H9 (cell line): ENCODE measurements around the gene MRGPRF. TPM values are rescaled to one million over a fixed set of nuclear protein-coding genes. Genes with fewer than 3 reads are reported as not detected.

Experiments
- DNase-seq: peaks from one replicate; pipeline ENCODE4 v3.0.0-alpha.2; 2017
- H2AFZ ChIP-seq: one replicate; pipeline ENCODE4 v1.6.1; 2013; ENCODE audit warnings: mild to moderate bottlenecking, low read length, control low read depth, moderate library complexity
- H2AK5ac ChIP-seq: 2 replicates; pipeline ENCODE4 v1.6.1; 2013; ENCODE audit warnings: low read length, control low read depth, mixed read lengths; ENCODE audit not compliant: insufficient read length
- H2BK120ac ChIP-seq: one replicate; pipeline ENCODE4 v1.6.1; 2013; ENCODE audit warnings: low read depth, mild to moderate bottlenecking, low read length, control low read depth, inconsistent platforms; ENCODE audit not compliant: poor library complexity, severe bottlenecking
- H2BK12ac ChIP-seq: 2 replicates; pipeline ENCODE4 v1.6.1; 2013; ENCODE audit warnings: low read length, control low read depth, mixed read lengths, low read depth; ENCODE audit not compliant: insufficient read length
- H2BK15ac ChIP-seq: 2 replicates; pipeline ENCODE4 v1.6.1; 2013; ENCODE audit warnings: low read depth, low read length, control low read depth
- H2BK20ac ChIP-seq: one replicate; pipeline ENCODE4 v1.6.1; 2013; ENCODE audit warnings: low read depth, mild to moderate bottlenecking, low read length, control low read depth, inconsistent platforms; ENCODE audit not compliant: poor library complexity, severe bottlenecking
- H2BK5ac ChIP-seq: 2 replicates; pipeline ENCODE4 v1.6.1; 2013; ENCODE audit warnings: low read length, control low read depth, mixed read lengths; ENCODE audit not compliant: insufficient read length
- H3K14ac ChIP-seq: 2 replicates; pipeline ENCODE4 v1.6.1; 2013; ENCODE audit warnings: low read length, control low read depth; ENCODE audit not compliant: insufficient read depth
- H3K18ac ChIP-seq: 2 replicates; pipeline ENCODE4 v1.6.1; 2013; ENCODE audit warnings: low read depth, mild to moderate bottlenecking, mixed read lengths, low read length, control low read depth; ENCODE audit not compliant: insufficient read length
- H3K23ac ChIP-seq: 2 replicates; pipeline ENCODE4 v1.6.1; 2013; ENCODE audit warnings: low read length, control low read depth, mixed read lengths, low read depth; ENCODE audit not compliant: insufficient read length
- H3K23me2 ChIP-seq: 2 replicates; pipeline ENCODE4 v1.6.1; 2013; ENCODE audit warnings: low read depth, mild to moderate bottlenecking, mixed read lengths, low read length, control low read depth; ENCODE audit not compliant: insufficient read length, poor library complexity, severe bottlenecking
- H3K27ac ChIP-seq: 2 replicates; pipeline ENCODE4 v1.5.1; 2013; ENCODE audit warnings: low read length, control low read depth, mixed read lengths, low read depth; ENCODE audit not compliant: insufficient read length
- H3K27me3 ChIP-seq: 2 replicates; pipeline ENCODE4 v1.6.1; 2013; ENCODE audit warnings: low read length, control low read depth, inconsistent platforms; ENCODE audit not compliant: insufficient read depth
- H3K4ac ChIP-seq: 2 replicates; pipeline ENCODE4 v1.6.1; 2013; ENCODE audit warnings: low read depth, mild to moderate bottlenecking, control low read depth, inconsistent platforms, low read length, moderate library complexity
- H3K4me1 ChIP-seq: 2 replicates; pipeline ENCODE4 v1.6.1; 2013; ENCODE audit warnings: low read length, control low read depth, inconsistent platforms; ENCODE audit not compliant: insufficient read depth
- H3K4me2 ChIP-seq: 2 replicates; pipeline ENCODE4 v1.6.1; 2013; ENCODE audit warnings: low read length, control low read depth, mixed read lengths; ENCODE audit not compliant: insufficient read length, insufficient read depth
- H3K56ac ChIP-seq: 2 replicates; pipeline ENCODE4 v1.6.1; 2013; ENCODE audit warnings: low read depth, mild to moderate bottlenecking, mixed read lengths, low read length, control low read depth; ENCODE audit not compliant: insufficient read length
- H3K79me1 ChIP-seq: 2 replicates; pipeline ENCODE4 v1.6.1; 2013; ENCODE audit warnings: low read depth, mild to moderate bottlenecking, moderate library complexity, low read length, control low read depth, inconsistent platforms; ENCODE audit not compliant: insufficient read depth, poor library complexity, severe bottlenecking
- H3K79me2 ChIP-seq: 2 replicates; pipeline ENCODE4 v1.6.1; 2013; ENCODE audit warnings: low read length, control low read depth, inconsistent platforms; ENCODE audit not compliant: insufficient read depth
- H3K9ac ChIP-seq: 2 replicates; pipeline ENCODE4 v1.6.1; 2013; ENCODE audit warnings: low read length, control low read depth, mixed read lengths; ENCODE audit not compliant: insufficient read length; ENCODE audit errors: extremely low read depth
- H3K9me3 ChIP-seq: one replicate; pipeline ENCODE4 v1.6.1; 2013; ENCODE audit warnings: low read depth, low read length, inconsistent platforms; ENCODE audit not compliant: control insufficient read depth
- H3T11ph ChIP-seq: one replicate; pipeline ENCODE4 v1.6.1; 2013; ENCODE audit warnings: mild to moderate bottlenecking, low read length, control low read depth, inconsistent platforms
- H4K20me1 ChIP-seq: one replicate; pipeline ENCODE4 v1.6.1; 2013; ENCODE audit not compliant: control insufficient read depth, insufficient read length, insufficient read depth
- H4K5ac ChIP-seq: 2 replicates; pipeline ENCODE4 v1.6.1; 2013; ENCODE audit warnings: low read depth, mild to moderate bottlenecking, mixed read lengths, low read length, control low read depth; ENCODE audit not compliant: insufficient read length
- H4K8ac ChIP-seq: replicated peaks from 2 replicates; pipeline ENCODE4 v1.6.1; 2013; ENCODE audit warnings: low read length, control low read depth, mixed read lengths, low read depth; ENCODE audit not compliant: insufficient read length
- H4K91ac ChIP-seq: 2 replicates; pipeline ENCODE4 v1.6.1; 2013; ENCODE audit warnings: low read depth, mild to moderate bottlenecking, moderate library complexity, mixed read lengths, low read length, control low read depth; ENCODE audit not compliant: insufficient read length
- H3K27ac Mint-ChIP-seq, 3 experiments: 2 replicates in 2 of 3; 3 replicates in 1 of 3; pipeline ENCODE4 v1.8.0; 2020 to 2021; ENCODE audit warnings: mixed read lengths in 3 of 3, mild to moderate bottlenecking in 1 of 3, moderate library complexity in 1 of 3
- H3K27me3 Mint-ChIP-seq: 2 replicates; pipeline ENCODE4 v1.8.0; 2021; ENCODE audit warnings: low read depth, mild to moderate bottlenecking, moderate library complexity, mixed read lengths
- H3K36me3 Mint-ChIP-seq, 3 experiments: 2 replicates in 2 of 3; 3 replicates in 1 of 3; pipeline ENCODE4 v1.8.0; 2020 to 2021; ENCODE audit warnings: low read depth in 3 of 3, mixed read lengths in 3 of 3; ENCODE audit not compliant: insufficient read depth in 1 of 3
- H3K4me1 Mint-ChIP-seq, 2 experiments: 2 replicates each; pipeline ENCODE4 v1.8.0; 2020; ENCODE audit warnings: mixed read lengths in 2 of 2
- H3K4me3 Mint-ChIP-seq, 2 experiments: 2 replicates in 1 of 2; 3 replicates in 1 of 2; pipeline ENCODE4 v1.8.0; 2020 to 2021; ENCODE audit warnings: mild to moderate bottlenecking in 2 of 2, mixed read lengths in 2 of 2, moderate library complexity in 1 of 2
- H3K9me3 Mint-ChIP-seq, 2 experiments: 2 replicates in 1 of 2; 3 replicates in 1 of 2; pipeline ENCODE4 v1.8.0; 2020; ENCODE audit warnings: mild to moderate bottlenecking in 2 of 2, mixed read lengths in 2 of 2, moderate library complexity in 1 of 2
- WGBS: extraction: QIAGEN DNeasy Blood & Tissue Kit; methylation state at CpG from one replicate; pipeline ENCODE4 v1.1.7; 2013; ENCODE audit warnings: missing lambda C conversion rate, low lambda C conversion rate, mixed read lengths; ENCODE audit not compliant: insufficient read length; ENCODE audit errors: extremely low coverage; 5-methylcytosine and 5-hydroxymethylcytosine counted together
- total RNA-seq: library from RNA; stranded (reverse); gene quantifications from 2 replicates; pipeline ENCODE4 v1.2.1, GENCODE V29; 2021
- TF ChIP-seq, protein P1 (sequence below): fragments of 200-600 bp; sonication (generic); conservative IDR thresholded peaks from 3 replicates; pipeline ENCODE4 v1.8.0; 2021; ENCODE audit warnings: antibody characterized with exemption, mild to moderate bottlenecking

The MRGPRF gene
- total RNA-seq, 1 experiment from 2014 or later: 4.0 TPM

- Histone ChIP-seq H2BK20ac (no peak overlapping the region), H2AK5ac (no peak overlapping the region), H3K79me2 (no peaks in the 10 kb centered on the region), H2BK120ac (no peak overlapping the region), H3K9me3 (no peaks in the 10 kb centered on the region), H4K91ac (no peak overlapping the region), H3K79me1 (no peaks in the 10 kb centered on the region), H3K9ac (no peak overlapping the region), H2BK5ac (no peak overlapping the region), H2AFZ (no peak overlapping the region), H2BK12ac (no peak overlapping the region), H4K8ac (no peak overlapping the region), H3K4me2 (no peak overlapping the region), H2BK15ac (no peak overlapping the region), H3K56ac (no peak overlapping the region), H3K27ac (no peak overlapping the region), H4K5ac (no peak overlapping the region), H3K27me3 (no peaks in the 10 kb centered on the region), H3K14ac (no peak overlapping the region), H4K20me1 (no peaks in the 10 kb centered on the region), H3K4me1 (no peaks in the 10 kb centered on the region; the same call in 1 of the 2 replicates), H3T11ph (no peak overlapping the region), H3K23me2 (no peaks in the 10 kb centered on the region), H3K18ac (no peak overlapping the region), H3K23ac (no peak overlapping the region), H3K4ac (no peak overlapping the region)
- no CpG with 5 or more reads among the region's 6 CpGs for WGBS
- Mint-ChIP-seq H3K4me1 (peaks cover 28 to 31% of the 10 kb centered on the region in 2 experiments), H3K36me3 (no peaks in the 10 kb centered on the region), H3K9me3 (no peaks in the 10 kb centered on the region), H3K27me3 (no peaks in the 10 kb centered on the region), H3K27ac (no peak overlapping the region), H3K4me3 (no peak overlapping the region)
- TF ChIP-seq, protein P1, sequence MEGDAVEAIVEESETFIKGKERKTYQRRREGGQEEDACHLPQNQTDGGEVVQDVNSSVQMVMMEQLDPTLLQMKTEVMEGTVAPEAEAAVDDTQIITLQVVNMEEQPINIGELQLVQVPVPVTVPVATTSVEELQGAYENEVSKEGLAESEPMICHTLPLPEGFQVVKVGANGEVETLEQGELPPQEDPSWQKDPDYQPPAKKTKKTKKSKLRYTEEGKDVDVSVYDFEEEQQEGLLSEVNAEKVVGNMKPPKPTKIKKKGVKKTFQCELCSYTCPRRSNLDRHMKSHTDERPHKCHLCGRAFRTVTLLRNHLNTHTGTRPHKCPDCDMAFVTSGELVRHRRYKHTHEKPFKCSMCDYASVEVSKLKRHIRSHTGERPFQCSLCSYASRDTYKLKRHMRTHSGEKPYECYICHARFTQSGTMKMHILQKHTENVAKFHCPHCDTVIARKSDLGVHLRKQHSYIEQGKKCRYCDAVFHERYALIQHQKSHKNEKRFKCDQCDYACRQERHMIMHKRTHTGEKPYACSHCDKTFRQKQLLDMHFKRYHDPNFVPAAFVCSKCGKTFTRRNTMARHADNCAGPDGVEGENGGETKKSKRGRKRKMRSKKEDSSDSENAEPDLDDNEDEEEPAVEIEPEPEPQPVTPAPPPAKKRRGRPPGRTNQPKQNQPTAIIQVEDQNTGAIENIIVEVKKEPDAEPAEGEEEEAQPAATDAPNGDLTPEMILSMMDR: no peak
- no peak for DNase-seq
Measured at GRCh38 chr11:69040051-69040450, 27.0 kb upstream of the MRGPRF start.
